Neural progenitor cell (in vitro differentiated cells): ENCODE results near the gene RSPH1.

Experiments used
- EZH2 ChIP-seq: fragments of 200-600 bp; sonication (generic); IDR thresholded peaks from 2 replicates; pipeline ENCODE4 v1.6.1; 2017; ENCODE audit warnings: antibody characterized with exemption, mild to moderate bottlenecking, moderate library complexity
- TF ChIP-seq, protein P1 (sequence below): fragments of 200-600 bp; sonication (generic); IDR thresholded peaks from 2 replicates; pipeline ENCODE4 v1.5.1; 2017; ENCODE audit warnings: antibody characterized with exemption, mild to moderate bottlenecking

DNA sequence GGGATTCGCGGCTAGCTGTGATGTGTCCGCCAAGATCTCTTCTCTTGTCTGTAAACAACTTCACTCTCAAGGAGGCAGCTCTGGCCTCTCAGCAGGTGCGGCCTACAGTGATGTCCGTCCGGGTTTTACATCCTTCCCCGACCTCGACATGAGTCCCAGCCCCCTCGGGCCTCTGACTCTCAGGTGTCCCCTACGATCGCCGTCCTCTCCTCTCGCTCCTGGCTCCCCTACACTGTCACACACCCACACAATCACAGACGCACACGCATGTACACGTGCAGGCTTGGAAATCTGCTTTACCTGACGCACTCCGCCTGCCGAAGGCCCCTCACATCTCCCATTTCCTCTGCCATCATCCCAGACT lies 797 bp upstream of the RSPH1 start:
- TF ChIP-seq, protein P1, sequence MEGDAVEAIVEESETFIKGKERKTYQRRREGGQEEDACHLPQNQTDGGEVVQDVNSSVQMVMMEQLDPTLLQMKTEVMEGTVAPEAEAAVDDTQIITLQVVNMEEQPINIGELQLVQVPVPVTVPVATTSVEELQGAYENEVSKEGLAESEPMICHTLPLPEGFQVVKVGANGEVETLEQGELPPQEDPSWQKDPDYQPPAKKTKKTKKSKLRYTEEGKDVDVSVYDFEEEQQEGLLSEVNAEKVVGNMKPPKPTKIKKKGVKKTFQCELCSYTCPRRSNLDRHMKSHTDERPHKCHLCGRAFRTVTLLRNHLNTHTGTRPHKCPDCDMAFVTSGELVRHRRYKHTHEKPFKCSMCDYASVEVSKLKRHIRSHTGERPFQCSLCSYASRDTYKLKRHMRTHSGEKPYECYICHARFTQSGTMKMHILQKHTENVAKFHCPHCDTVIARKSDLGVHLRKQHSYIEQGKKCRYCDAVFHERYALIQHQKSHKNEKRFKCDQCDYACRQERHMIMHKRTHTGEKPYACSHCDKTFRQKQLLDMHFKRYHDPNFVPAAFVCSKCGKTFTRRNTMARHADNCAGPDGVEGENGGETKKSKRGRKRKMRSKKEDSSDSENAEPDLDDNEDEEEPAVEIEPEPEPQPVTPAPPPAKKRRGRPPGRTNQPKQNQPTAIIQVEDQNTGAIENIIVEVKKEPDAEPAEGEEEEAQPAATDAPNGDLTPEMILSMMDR, result no peak
- peak; percentile 29 for TF ChIP-seq EZH2
